H1 (cell line): ENCODE data around the gene FNDC11. TPM values are rescaled to one million over a fixed set of nuclear protein-coding genes. Genes with fewer than 3 reads are reported as not detected.

Source experiments
- BRCA1 ChIP-seq: IDR thresholded peaks from 2 replicates; pipeline ENCODE4 v1.6.1; 2012; ENCODE audit warnings: low read depth, low read length, improper control_type of control experiment
- POLR2A ChIP-seq, 2 experiments: IDR thresholded peaks; 1 replicate in 1 of 2; 2 replicates in 1 of 2; pipeline ENCODE4 v1.6.1; 2011; ENCODE audit warnings: low read depth in 2 of 2, low read length in 2 of 2, mild to moderate bottlenecking in 2 of 2; ENCODE audit errors: control extremely low read depth in 1 of 2
- POLR2AphosphoS5 ChIP-seq: IDR thresholded peaks from 2 replicates; pipeline ENCODE4 v1.6.1; 2011; ENCODE audit warnings: low read depth, low read length
- SIN3A ChIP-seq, 2 experiments: IDR thresholded peaks in 1 of 2; conservative IDR thresholded peaks in 1 of 2; 2 replicates each; pipeline ENCODE4 v1.6.1; 2011 to 2012; ENCODE audit warnings: low read length in 2 of 2, improper control_type of control experiment in 1 of 2, low read depth in 1 of 2, mild to moderate bottlenecking in 1 of 2
- polyA plus RNA-seq, 7 experiments: library from polyadenylated mRNA; depleted of rRNA in 3 of 7; stranded (reverse) in 5 of 7; unstranded in 2 of 7; fragments of >200 nt in 5 of 7; fragments of 200-250 nt in 2 of 7; gene quantifications; 1 replicate in 5 of 7; 2 replicates in 1 of 7; 4 replicates in 1 of 7; pipeline versions ENCODE4 v1.2.1 to v1.2.3, GENCODE V29; 2011 to 2013; ENCODE audit warnings: missing spikeins in 2 of 7, mixed read lengths in 2 of 7
- total RNA-seq: library from RNA; stranded (reverse); fragmentation: NEBNext Ultra II Directional; extraction: Animal tissue kit (Norgen Biotek cat#: 25700); gene quantifications from 2 replicates; pipeline ENCODE4 v1.2.1, GENCODE V29; 2021

FNDC11 gene
- total and polyA plus RNA-seq, 2 of the 8 experiments (the other 6 are each of a cell fraction or from before 2014, with no cell fraction given), result 2.6 to 8.8 TPM

GRCh38 chr20:63522091-63522868, 31.7 kb upstream of the FNDC11 start (continued):
- TF ChIP-seq SIN3A (conservative IDR thresholded peaks at IDR 0.05 in 1 of 2, IDR thresholded peaks at IDR 0.05 in 1 of 2; ENCODE audit: low read depth in 1 of 2, low read length in 2 of 2) (no peak), BRCA1 (no peak), POLR2A (IDR thresholded peaks at IDR 0.05; ENCODE audit: control extremely low read depth in 1 of 2, low read depth in 2 of 2, low read length in 2 of 2) (peak in 1 of 2 experiments; percentile 55; a peak in 1 of 3 replicates), POLR2AphosphoS5 (peak; percentile 60; the same call in 1 of the 2 replicates)
